Smooth muscle cell (in vitro differentiated cells): ENCODE measurements around the gene NDST1. TPM values are rescaled to one million over a fixed set of nuclear protein-coding genes. Genes with fewer than 3 reads are reported as not detected.

Experiments used
- DNase-seq: peaks from one replicate; lab custom pipeline; 2025; ENCODE audit not compliant: unreplicated experiment; lab: John Stamatoyannopoulos, UW
- H2AFZ ChIP-seq: fragments of 200-600 bp; sonication (generic); 2 replicates; pipeline ENCODE4 v1.6.0; 2016; ENCODE audit warnings: antibody characterized with exemption, low read depth, mild to moderate bottlenecking
- H3F3A ChIP-seq: fragments of 200-600 bp; sonication (generic); 2 replicates; pipeline ENCODE4 v1.6.0; 2017; ENCODE audit warnings: antibody characterized with exemption, low read depth
- H3K27ac ChIP-seq: fragments of 200-600 bp; sonication (generic); 2 replicates; pipeline ENCODE4 v1.5.1; 2016; ENCODE audit warnings: low read depth, mild to moderate bottlenecking
- H3K27me3 ChIP-seq: fragments of 200-600 bp; sonication (generic); 2 replicates; pipeline ENCODE4 v1.6.1; 2016; ENCODE audit warnings: low read depth, mild to moderate bottlenecking
- H3K36me3 ChIP-seq: fragments of 200-600 bp; sonication (generic); 2 replicates; pipeline ENCODE4 v1.5.1; 2016; ENCODE audit warnings: low read depth
- H3K4me1 ChIP-seq: fragments of 200-600 bp; sonication (generic); 2 replicates; pipeline ENCODE4 v1.5.1; 2016; ENCODE audit warnings: low read depth
- H3K4me2 ChIP-seq: fragments of 200-600 bp; sonication (generic); 2 replicates; pipeline ENCODE4 v1.6.0; 2016; ENCODE audit warnings: mild to moderate bottlenecking
- H3K4me3 ChIP-seq: fragments of 200-600 bp; sonication (generic); 2 replicates; pipeline ENCODE4 v1.5.1; 2016; ENCODE audit warnings: mild to moderate bottlenecking
- H3K79me2 ChIP-seq: fragments of 200-600 bp; sonication (generic); 2 replicates; pipeline ENCODE4 v1.6.0; 2016; ENCODE audit warnings: low read depth, mild to moderate bottlenecking
- H3K9ac ChIP-seq: fragments of 200-600 bp; sonication (generic); 2 replicates; pipeline ENCODE4 v1.6.0; 2016; ENCODE audit warnings: low read depth
- H3K9me3 ChIP-seq: fragments of 200-600 bp; sonication (generic); replicated peaks from 2 replicates; pipeline ENCODE4 v1.5.1; 2016; ENCODE audit warnings: low read depth
- H4K20me1 ChIP-seq: fragments of 200-600 bp; sonication (generic); 2 replicates; pipeline ENCODE4 v1.6.0; 2016; ENCODE audit warnings: low read depth
- WGBS: methylation state at CpG from one replicate; pipeline ENCODE4 v1.1.7; 2016; ENCODE audit warnings: low lambda C conversion rate; 5-methylcytosine and 5-hydroxymethylcytosine counted together
- polyA plus RNA-seq: library from polyadenylated mRNA; unstranded; fragments of >200 nt; fragmentation: Nextera tagmentation; extraction: Ambion mirVana; gene quantifications from 2 replicates; pipeline ENCODE4 v1.2.1, GENCODE V29; 2016
- total RNA-seq: library from RNA; depleted of rRNA; stranded (reverse); fragments of >200 nt; gene quantifications from 2 replicates; pipeline ENCODE4 v1.2.3, GENCODE V29; 2014
- TF ChIP-seq, protein P1 (sequence below): fragments of 200-600 bp; sonication (generic); IDR thresholded peaks from 2 replicates; pipeline ENCODE4 v1.5.1; 2017; ENCODE audit warnings: borderline replicate concordance, mild to moderate bottlenecking, antibody characterized with exemption; ENCODE audit not compliant: insufficient read depth, poor library complexity, severe bottlenecking

The NDST1 gene
- total and polyA plus RNA-seq, 2 experiments from 2014 or later, result 32.4 to 53.0 TPM

DNA sequence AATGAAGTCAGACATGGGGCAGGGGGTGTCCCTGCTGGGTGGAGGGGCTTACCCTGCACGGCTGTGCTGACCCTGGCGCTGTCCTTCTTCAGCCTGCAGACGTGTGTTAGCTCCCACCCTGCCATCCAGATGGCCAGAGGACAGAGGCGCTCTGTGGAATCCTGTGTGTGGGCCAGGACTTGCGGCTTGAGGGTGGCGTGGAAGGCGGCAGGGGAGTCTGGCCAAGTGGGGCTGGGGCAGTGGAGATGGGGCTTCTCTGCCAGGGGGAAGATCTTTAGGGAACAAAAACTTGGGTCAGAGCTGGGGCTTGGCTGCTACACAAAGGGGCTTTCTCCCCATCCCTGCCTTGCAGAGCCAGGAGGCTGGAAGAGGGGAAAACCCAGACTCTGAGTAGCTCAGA is 86.1 kb downstream of the NDST1 start:
- no peak overlapping the region for H3K4me3 ChIP-seq
- no peak for DNase-seq
- H3K27ac ChIP-seq, result peak overlapping the region; percentile 96
- H3K4me2 ChIP-seq, result peak overlapping the region; percentile 33
- no peaks in the 10 kb centered on the region for H3K27me3 ChIP-seq
- no peaks in the 10 kb centered on the region for H3K36me3 ChIP-seq
- peaks cover 45% of the 10 kb centered on the region for H3K4me1 ChIP-seq
- no peaks in the 10 kb centered on the region for H3K9me3 ChIP-seq
- peaks cover 32% of the 10 kb centered on the region for H3F3A ChIP-seq
- TF ChIP-seq, protein P1, sequence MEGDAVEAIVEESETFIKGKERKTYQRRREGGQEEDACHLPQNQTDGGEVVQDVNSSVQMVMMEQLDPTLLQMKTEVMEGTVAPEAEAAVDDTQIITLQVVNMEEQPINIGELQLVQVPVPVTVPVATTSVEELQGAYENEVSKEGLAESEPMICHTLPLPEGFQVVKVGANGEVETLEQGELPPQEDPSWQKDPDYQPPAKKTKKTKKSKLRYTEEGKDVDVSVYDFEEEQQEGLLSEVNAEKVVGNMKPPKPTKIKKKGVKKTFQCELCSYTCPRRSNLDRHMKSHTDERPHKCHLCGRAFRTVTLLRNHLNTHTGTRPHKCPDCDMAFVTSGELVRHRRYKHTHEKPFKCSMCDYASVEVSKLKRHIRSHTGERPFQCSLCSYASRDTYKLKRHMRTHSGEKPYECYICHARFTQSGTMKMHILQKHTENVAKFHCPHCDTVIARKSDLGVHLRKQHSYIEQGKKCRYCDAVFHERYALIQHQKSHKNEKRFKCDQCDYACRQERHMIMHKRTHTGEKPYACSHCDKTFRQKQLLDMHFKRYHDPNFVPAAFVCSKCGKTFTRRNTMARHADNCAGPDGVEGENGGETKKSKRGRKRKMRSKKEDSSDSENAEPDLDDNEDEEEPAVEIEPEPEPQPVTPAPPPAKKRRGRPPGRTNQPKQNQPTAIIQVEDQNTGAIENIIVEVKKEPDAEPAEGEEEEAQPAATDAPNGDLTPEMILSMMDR, result no peak
- H2AFZ ChIP-seq, result no peak overlapping the region
- WGBS, result 24% methylated on average over 6 of the region's 7 CpGs
- H4K20me1 ChIP-seq, result no peaks in the 10 kb centered on the region
- H3K79me2 ChIP-seq, result peaks cover 2% of the 10 kb centered on the region
- H3K9ac ChIP-seq, result peak overlapping the region; percentile 3

DNA sequence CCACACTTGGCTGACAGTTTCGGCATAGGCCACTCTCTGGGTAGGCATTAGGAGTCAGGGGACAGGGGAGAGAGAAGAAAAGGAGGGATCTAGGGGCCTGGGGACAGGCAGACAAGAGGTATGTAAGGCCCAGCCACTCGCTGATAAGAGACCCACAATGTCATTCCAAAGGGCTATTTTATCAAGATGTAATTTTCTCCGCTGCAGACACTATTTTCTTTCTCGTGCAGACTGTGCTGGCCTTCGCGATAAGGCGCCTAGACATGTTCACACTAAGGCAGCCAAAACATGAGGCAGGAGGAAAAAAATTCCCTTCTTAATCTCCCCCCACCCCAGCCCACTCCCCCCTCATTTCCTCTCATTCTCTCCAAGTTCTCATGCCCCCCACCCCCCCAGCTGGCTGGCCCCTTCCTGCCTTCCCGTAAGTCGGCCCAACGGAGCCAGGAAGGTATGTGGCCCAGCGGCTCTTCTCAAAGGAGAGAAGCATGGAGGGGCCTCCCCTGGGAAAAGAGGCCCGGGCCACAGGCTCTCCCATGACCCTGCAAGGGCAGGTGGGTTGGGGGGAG is 87.6 kb downstream of the NDST1 start:
- H3K79me2 ChIP-seq, result peaks cover 12% of the 10 kb centered on the region
- H2AFZ ChIP-seq, result no peak overlapping the region
- H3K27me3 ChIP-seq, result no peaks in the 10 kb centered on the region
- H3K4me1 ChIP-seq, result peaks cover 35% of the 10 kb centered on the region
- H3K9me3 ChIP-seq, result no peaks in the 10 kb centered on the region
- H3F3A ChIP-seq, result peaks cover 21% of the 10 kb centered on the region
- 5% methylated on average over 12 of the region's 12 CpGs for WGBS
- peak overlapping the region; percentile 45 for H3K4me2 ChIP-seq
- H3K36me3 ChIP-seq, result no peaks in the 10 kb centered on the region
- peak overlapping the region; percentile 96 for H3K27ac ChIP-seq
- no peaks in the 10 kb centered on the region for H4K20me1 ChIP-seq
- TF ChIP-seq, protein P1, result no peak
- peak overlapping the region; percentile 73 for H3K9ac ChIP-seq
- H3K4me3 ChIP-seq, result no peak overlapping the region
- no peak for DNase-seq

DNA sequence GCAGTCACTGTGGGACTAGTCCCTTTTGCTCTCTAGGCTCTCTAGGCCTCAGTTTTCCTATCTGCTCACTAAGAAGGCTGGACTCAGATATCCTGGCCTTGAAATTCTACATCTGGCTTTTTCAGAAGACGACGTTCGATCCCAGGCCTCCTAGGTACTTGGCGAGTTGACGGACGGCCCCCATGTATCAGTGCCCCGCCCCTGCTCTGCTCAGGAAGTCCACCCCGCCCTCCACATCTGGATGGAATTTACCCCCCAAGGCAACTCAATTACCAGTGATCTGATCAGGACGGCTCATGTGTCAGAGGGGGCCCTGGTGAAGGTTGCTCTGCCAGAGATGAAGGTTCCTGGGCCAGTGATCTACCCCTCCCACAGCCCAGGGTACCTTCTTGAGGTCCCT is 88.4 kb downstream of the NDST1 start:
- peaks cover 27% of the 10 kb centered on the region for H3K4me1 ChIP-seq

More for the DNA sequence above, 88.4 kb downstream of the NDST1 start:
- 32% methylated on average over 9 of the region's 9 CpGs for WGBS
- Histone ChIP-seq H3K4me2 (peak overlapping the region; percentile 45), H3F3A (peaks cover 20% of the 10 kb centered on the region), H3K9ac (peak overlapping the region; percentile 73), H3K27ac (peak overlapping the region; percentile 96), H3K27me3 (no peaks in the 10 kb centered on the region), H3K79me2 (peaks cover 19% of the 10 kb centered on the region), H3K9me3 (no peaks in the 10 kb centered on the region), H3K4me3 (no peak overlapping the region), H3K36me3 (no peaks in the 10 kb centered on the region), H4K20me1 (no peaks in the 10 kb centered on the region), H2AFZ (no peak overlapping the region)
- no peak for DNase-seq
- TF ChIP-seq, protein P1, result no peak
